Body of pancreas (tissue), 4 donors: ENCODE data around the gene TEX29. TPM values are rescaled to one million over a fixed set of nuclear protein-coding genes. Genes with fewer than 3 reads are reported as not detected.

ENCODE experiments used
- ATAC-seq: fragments of 150-250 bp; one replicate; pipeline ENCODE4 v1.9.1; 2016
- DNase-seq, 4 donors: peaks; one replicate each; pipeline ENCODE4 v3.0.0-alpha.2; 2019
- H3K27ac ChIP-seq, 4 donors: fragments of 200-600 bp; sonication (generic); 1 replicate in 3 of 4; 2 replicates in 1 of 4; pipeline versions ENCODE4 v1.5.1 to v1.6.1; 2016 to 2019; ENCODE audit warnings: mild to moderate bottlenecking in 1 of 4, mixed read lengths in 1 of 4, moderate library complexity in 1 of 4
- H3K27me3 ChIP-seq, 2 donors: fragments of 200-600 bp; sonication (generic); one replicate each; pipeline ENCODE4 v1.6.0; 2016; ENCODE audit warnings: mild to moderate bottlenecking in 1 of 2
- H3K36me3 ChIP-seq, 2 donors: fragments of 200-600 bp; sonication (generic); replicated peaks in 1 of 2; 2 replicates each; pipeline ENCODE4 v1.5.1; 2016; ENCODE audit warnings: low read depth in 2 of 2; ENCODE audit not compliant: insufficient read depth in 1 of 2
- H3K4me1 ChIP-seq: fragments of 200-600 bp; sonication (generic); one replicate; pipeline ENCODE4 v1.6.0; 2016
- H3K4me3 ChIP-seq, 2 donors: fragments of 200-600 bp; sonication (generic); 1 replicate in 1 of 2; 2 replicates in 1 of 2; pipeline ENCODE4 v1.5.1; 2016 to 2019
- H3K9me3 ChIP-seq, 3 donors: fragments of 200-600 bp; sonication (generic); 1 replicate in 2 of 3; 2 replicates in 1 of 3; pipeline ENCODE4 v1.5.1; 2016
- POLR2A ChIP-seq, 3 donors: fragments of 450-650 bp; IDR thresholded peaks; one replicate each; pipeline ENCODE4 v1.6.1; 2016; ENCODE audit warnings: antibody characterized with exemption in 3 of 3, mild to moderate bottlenecking in 2 of 3
- WGBS, 2 donors: methylation state at CpG; one replicate each; pipeline ENCODE4 v1.1.5; 2017; 5-methylcytosine and 5-hydroxymethylcytosine counted together
- intact Hi-C: fragments of 100-400 bp; cut with DNase I; formaldehyde crosslinking; loops from one replicate; pipeline ENCODE4 v1.15.1; 2023
- total RNA-seq, 2 donors: library from RNA; depleted of rRNA; stranded (reverse); fragments of >200 nt; gene quantifications; one replicate each; pipeline ENCODE4 v1.1.0, GENCODE V29; 2016
- TF ChIP-seq, protein P1 (sequence below), 7 experiments: fragments of 450-650 bp in 4 of 7; fragments of 200-600 bp in 3 of 7; sonication (generic) in 3 of 7; IDR thresholded peaks; one replicate each; pipeline ENCODE4 v1.5.1; 2016 to 2019; ENCODE audit warnings: antibody characterized with exemption in 7 of 7

Gene TEX29
- total RNA-seq, 2 donors from 2014 or later: not detected

GRCh38 chr13:111354789-111355188, 34.3 kb downstream of the TEX29 start:
- intact Hi-C loops: no loop called here
- no peak for DNase-seq
- WGBS, 2 donors: 59 to 66% methylated on average over 7 of the region's 7 CpGs
- H3K27me3 ChIP-seq: no peaks in the 10 kb centered on the region
- ATAC-seq: no peak
- no peaks in the 10 kb centered on the region for H3K36me3 ChIP-seq
- no peaks in the 10 kb centered on the region for H3K9me3 ChIP-seq
- no peak overlapping the region for H3K27ac ChIP-seq
- no peak for TF ChIP-seq POLR2A (IDR thresholded peaks at IDR 0.05)
- TF ChIP-seq, protein P1, sequence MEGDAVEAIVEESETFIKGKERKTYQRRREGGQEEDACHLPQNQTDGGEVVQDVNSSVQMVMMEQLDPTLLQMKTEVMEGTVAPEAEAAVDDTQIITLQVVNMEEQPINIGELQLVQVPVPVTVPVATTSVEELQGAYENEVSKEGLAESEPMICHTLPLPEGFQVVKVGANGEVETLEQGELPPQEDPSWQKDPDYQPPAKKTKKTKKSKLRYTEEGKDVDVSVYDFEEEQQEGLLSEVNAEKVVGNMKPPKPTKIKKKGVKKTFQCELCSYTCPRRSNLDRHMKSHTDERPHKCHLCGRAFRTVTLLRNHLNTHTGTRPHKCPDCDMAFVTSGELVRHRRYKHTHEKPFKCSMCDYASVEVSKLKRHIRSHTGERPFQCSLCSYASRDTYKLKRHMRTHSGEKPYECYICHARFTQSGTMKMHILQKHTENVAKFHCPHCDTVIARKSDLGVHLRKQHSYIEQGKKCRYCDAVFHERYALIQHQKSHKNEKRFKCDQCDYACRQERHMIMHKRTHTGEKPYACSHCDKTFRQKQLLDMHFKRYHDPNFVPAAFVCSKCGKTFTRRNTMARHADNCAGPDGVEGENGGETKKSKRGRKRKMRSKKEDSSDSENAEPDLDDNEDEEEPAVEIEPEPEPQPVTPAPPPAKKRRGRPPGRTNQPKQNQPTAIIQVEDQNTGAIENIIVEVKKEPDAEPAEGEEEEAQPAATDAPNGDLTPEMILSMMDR (IDR thresholded peaks at IDR 0.05): no peak
- H3K4me3 ChIP-seq: no peak overlapping the region
- H3K4me1 ChIP-seq: no peaks in the 10 kb centered on the region

DNA sequence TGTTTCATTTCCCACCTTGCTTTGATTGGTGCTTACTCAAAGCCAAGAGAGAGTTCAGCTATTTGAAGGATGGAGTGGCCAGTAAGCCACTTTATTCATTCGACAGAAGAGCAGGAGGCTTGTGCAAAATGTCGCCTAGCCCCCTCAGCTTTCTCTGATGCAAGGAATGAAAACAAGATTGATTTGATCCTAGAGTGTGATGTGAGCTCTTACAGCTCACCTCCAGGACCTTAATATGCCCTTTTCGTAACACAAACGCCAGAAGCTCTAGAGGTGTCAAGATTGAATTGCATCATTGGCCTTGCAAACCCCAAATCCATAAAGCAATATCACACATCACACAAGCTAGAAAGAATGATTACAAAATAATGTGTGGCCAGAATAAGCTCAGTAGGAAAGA, 36.4 kb downstream of the TEX29 start:
- H3K4me1 ChIP-seq: no peaks in the 10 kb centered on the region
- no peak for TF ChIP-seq POLR2A (IDR thresholded peaks at IDR 0.05)
- TF ChIP-seq, protein P1 (IDR thresholded peaks at IDR 0.05): no peak
- WGBS, 2 donors: 63 to 75% methylated on average over 4 of the region's 4 CpGs
- no peak for ATAC-seq
- no peaks in the 10 kb centered on the region for H3K27me3 ChIP-seq
- no peaks in the 10 kb centered on the region for H3K36me3 ChIP-seq
- no peaks in the 10 kb centered on the region for H3K9me3 ChIP-seq
- no peak overlapping the region for H3K27ac ChIP-seq
- H3K4me3 ChIP-seq: no peak overlapping the region
- intact Hi-C loops: no loop called here
- no peak for DNase-seq

DNA sequence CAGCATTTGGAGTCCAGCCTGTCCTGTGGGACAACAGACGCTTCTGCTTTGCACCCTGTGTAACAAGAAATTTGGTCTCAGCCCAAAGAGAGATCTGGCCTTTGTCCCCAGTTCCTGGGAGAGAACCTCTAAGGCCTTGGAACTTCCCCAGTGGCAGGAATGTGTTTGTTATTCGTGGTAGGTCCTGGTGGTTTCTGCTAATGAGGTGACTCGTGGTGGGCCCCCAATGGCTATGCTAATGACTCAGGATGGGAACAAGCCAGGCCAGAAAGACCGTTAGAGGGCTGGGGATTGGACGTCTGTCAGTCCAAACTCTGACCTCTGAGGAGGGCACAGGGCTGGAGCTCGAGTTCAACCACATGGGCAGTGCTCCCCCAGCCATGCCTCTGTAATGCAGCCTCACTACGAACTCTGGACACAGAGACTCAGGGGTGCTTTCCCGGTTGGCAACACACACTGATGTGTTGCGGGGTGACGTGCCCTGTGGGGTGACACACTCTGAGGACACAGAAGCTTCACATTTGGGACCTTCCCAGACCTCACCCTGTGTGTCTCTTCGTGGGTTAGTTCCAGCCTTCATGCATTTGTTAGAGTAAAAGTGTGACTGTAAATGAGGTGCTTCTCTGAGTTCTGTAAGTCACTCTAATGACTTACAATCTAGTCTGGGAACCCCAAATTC, 38.9 kb downstream of the TEX29 start:
- Histone ChIP-seq H3K27ac (no peak overlapping the region), H3K36me3 (no peaks in the 10 kb centered on the region), H3K9me3 (no peaks in the 10 kb centered on the region), H3K27me3 (no peaks in the 10 kb centered on the region), H3K4me1 (no peaks in the 10 kb centered on the region), H3K4me3 (no peak overlapping the region)
- intact Hi-C loops: no loop called here
- 53 to 62% methylated on average over 10 to 11 of the region's 11 CpGs for WGBS, 2 donors
- DNase-seq (no peak), ATAC-seq (no peak)
- TF ChIP-seq, protein P1 (IDR thresholded peaks at IDR 0.05): no peak
- TF ChIP-seq POLR2A (IDR thresholded peaks at IDR 0.05): no peak

- 58 to 69% methylated on average over 5 to 7 of the region's 7 CpGs for WGBS, 2 donors
- H3K4me1 ChIP-seq: no peaks in the 10 kb centered on the region
- H3K27ac ChIP-seq: no peak overlapping the region
- H3K9me3 ChIP-seq: no peaks in the 10 kb centered on the region
- DNase-seq (no peak), ATAC-seq (no peak)
- no peak for TF ChIP-seq POLR2A (IDR thresholded peaks at IDR 0.05)
- TF ChIP-seq, protein P1 (IDR thresholded peaks at IDR 0.05): no peak
- H3K4me3 ChIP-seq: no peak overlapping the region
- H3K27me3 ChIP-seq: no peaks in the 10 kb centered on the region
- H3K36me3 ChIP-seq: no peaks in the 10 kb centered on the region
- intact Hi-C loops: no loop called here
Measured at GRCh38 chr13:111359930-111360329, 39.5 kb downstream of the TEX29 start.

GRCh38 chr13:111360452-111360851, 40.0 kb downstream of the TEX29 start:
- no peaks in the 10 kb centered on the region for H3K36me3 ChIP-seq
- no peak overlapping the region for H3K27ac ChIP-seq
- WGBS, 2 donors: 71 to 74% methylated on average over 9 of the region's 9 CpGs
- no peak for DNase-seq
- intact Hi-C loops: no loop called here
- H3K9me3 ChIP-seq: no peaks in the 10 kb centered on the region
- TF ChIP-seq, protein P1 (IDR thresholded peaks at IDR 0.05): no peak
- no peak for TF ChIP-seq POLR2A (IDR thresholded peaks at IDR 0.05)
- H3K4me1 ChIP-seq: no peaks in the 10 kb centered on the region
- H3K27me3 ChIP-seq: no peaks in the 10 kb centered on the region
- H3K4me3 ChIP-seq: no peak overlapping the region
- no peak for ATAC-seq
